ENCODE results near the gene PLEKHM3.
"Not testable (repeated sequence)": the region's sequence is repeated elsewhere in the genome, so short reads cannot be mapped to it uniquely, and the experiment has no call there.

The PLEKHM3 gene

GRCh38 chr2:207823865-207824264 is 201.5 kb downstream of the PLEKHM3 start:
- no peak for DNase-seq (ENCODE audit: low read depth)

DNA sequence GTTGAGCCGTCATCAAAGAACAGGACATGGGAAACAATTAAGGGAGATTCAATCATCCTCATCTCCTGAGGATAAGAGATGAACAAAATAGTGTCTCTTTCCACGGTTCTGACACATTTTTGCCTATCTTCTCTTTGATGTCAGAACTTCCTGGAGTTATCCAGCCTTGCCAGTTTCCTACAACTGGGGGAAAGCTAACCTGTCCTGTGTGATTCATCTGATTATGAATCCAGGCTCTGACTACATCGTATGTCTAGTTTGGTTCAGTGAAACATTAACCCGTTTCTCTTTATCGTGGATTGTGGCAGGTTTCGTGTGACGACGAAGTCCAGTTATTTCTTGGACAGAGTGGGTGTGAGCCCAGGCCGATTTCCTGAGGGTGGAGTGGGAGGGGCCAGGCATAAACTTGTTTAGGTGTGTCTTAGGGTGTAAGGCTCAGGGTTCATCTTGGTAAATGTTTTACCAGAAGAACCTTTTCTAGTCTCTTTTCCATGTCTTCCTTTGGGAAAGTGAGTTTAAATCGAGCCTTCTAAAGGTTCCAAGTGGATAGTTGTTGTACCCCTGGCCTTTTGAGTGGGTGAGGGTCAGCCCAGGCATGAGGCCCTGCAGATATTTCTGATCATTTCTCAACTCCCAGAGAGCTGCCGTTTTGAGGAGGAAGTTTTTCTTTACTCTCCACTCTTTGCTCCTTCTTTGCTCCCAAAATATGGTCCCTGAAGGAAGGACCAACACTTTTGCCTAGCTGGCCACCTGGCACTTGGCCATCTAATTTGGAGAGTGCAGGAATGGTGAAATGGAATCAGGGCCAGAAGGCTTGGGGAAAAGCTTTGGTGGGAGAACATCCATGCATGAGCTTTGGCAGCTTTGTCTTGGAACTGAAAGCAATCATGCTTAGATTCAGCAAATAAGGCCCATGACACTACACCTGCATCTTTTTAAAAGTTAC is 205.2 kb downstream of the PLEKHM3 start:
- no peak for DNase-seq (ENCODE audit: low read depth)

- no peak for DNase-seq (ENCODE audit: low read depth)
Measured at GRCh38 chr2:207819021-207819797, 206.1 kb downstream of the PLEKHM3 start.

DNA sequence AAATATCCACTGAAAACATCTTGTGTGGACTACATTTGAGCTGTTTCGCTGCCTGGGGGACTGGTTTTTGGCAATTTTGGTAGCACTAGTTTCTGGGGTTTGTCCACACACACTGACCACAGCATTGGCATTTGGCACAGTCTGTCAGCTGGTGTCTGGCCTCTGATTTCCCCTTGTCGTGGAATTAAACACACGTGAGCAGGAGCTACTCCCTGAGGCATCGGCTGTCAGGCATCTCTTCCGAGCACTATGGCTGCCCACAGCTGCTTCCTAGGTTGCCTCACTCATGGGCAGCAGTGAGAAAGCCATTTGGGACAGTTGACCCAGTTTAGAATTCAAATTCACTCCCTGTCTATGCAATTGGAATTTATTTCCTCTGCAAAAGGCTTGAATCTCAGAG is 208.8 kb downstream of the PLEKHM3 start:
- no peak for DNase-seq (ENCODE audit: low read depth)

DNA sequence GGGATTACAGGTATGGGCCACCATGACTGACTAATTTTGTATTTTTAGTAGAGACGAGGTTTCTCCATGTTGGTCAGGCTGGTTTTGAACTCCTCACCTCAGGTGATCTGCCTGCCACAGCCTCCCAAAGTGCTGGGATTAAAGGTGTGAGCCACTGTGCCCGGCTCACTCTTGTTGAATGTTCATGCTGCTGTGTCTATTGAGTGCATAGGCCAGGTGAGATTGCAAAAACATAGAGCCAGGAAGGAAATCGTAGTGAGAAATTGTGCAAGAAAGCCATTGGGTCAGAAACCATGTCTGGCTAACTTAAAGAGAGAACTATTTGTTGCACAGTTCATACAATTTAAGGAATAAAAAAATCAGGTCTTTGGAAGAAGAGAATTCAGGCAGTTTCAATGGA is 210.1 kb downstream of the PLEKHM3 start:
- DNase-seq (ENCODE audit: low read depth), result no peak

DNA sequence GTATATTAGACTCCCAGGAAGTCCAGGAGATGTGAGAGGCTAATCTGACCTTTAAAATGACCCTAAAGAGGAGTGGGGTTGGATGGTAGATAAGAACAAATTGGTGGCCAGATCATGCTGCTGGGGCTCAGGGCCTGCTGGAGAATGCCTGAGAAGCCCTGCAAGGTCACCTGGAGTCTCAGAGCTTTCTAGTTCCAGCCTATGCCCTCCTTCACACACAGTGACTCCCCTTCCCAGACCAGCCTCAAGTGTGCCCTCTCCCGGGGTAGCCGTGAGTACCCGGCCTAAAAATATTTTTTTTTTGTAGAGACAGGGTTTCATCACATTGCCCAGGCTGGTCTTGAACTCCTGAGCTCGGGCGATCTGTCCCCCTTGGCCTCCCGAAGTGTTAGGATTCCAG is 211.4 kb downstream of the PLEKHM3 start:
- no peak for DNase-seq (ENCODE audit: low read depth)

- DNase-seq (ENCODE audit: low read depth), result no peak
Measured at GRCh38 chr2:207813221-207813916, 212.0 kb downstream of the PLEKHM3 start.

DNA sequence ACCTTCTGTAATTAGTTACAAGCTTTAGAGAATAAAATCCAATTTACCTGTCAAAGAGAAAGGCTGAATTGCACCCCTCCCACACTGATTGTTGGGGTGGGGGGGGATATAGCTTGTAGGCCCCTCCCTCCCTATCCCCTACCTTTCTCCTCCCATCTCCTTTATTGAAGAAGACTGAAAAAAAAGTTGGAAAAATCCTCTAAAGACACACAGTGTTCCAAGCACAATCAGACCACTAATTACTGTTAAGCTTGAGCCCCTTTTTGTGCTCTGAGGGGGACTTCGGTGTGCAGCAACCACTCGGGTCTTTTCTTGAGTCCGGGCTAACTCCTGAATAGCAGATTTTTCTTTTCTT is 212.6 kb downstream of the PLEKHM3 start:
- DNase-seq (ENCODE audit: low read depth), result no peak

GRCh38 chr2:207812058-207812725 is 213.1 kb downstream of the PLEKHM3 start:
- no peak for DNase-seq (ENCODE audit: low read depth)

DNA sequence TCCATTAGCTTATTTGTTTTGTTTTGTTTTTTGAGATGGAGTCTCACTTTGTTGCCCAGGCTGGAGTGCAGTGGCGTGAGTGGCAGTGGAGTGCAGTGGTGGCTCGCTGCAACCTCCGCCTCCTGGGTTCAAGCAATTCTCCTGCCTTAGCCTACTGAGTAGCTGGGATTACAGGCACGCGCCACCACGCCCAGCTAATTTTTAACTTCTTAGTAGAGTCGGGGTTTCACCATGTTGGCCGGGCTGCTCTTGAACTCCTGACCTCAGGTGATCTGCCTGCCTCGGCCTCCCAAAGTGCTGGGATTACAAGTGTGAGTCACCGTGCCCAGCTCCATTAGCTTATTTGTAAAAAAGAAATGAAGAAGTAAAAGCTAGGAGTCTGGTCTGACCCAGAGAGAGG is 213.7 kb downstream of the PLEKHM3 start:
- DNase-seq (ENCODE audit: low read depth), result not testable (repeated sequence)

DNA sequence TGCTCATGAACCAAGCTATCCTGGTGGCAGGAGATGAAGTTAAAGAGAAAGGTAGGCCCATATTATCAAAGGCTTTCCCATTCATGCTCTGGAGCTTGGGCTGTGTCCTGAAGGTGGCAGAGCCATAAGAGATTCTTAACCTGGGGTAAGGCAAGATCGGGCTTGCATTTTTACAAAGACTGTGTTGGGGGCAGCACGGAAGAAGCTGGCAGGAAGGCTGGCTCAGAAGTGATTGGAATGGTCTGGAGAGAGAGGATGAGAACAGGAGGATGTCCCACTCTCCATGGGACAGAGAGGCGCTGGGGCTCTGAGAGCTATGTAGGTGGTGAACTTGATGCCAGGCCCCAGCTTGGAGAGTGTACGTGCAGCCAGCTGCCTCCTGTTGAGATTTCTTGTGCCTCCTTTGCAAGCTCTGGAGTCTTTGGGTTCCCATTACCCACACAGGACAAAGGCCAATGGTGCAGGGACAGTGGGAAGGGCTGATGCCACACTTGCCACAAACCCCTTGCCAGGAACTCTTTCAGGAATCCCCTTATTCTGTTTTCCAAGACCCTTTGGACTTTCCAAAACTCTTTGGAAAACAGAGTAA is 215.0 kb downstream of the PLEKHM3 start:
- DNase-seq (ENCODE audit: low read depth), result no peak

DNA sequence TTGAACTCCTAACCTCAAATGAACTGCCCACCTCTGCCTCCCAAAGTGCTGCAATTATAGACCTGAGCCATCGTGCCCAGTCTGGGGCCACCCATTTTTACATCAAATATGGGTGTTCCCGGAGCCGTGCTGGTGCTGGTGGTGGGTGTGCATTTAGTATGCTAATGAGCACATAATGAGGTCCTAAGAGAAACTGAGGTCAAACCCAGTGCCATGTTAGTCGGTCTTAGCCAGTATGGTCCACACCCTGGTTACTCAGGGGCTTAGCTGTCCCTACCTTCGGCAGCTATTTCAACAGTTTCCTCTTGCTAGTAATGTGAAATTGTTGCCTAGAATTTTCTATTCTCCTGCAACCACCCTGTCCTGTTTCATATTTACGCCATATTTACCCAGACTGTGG is 217.2 kb downstream of the PLEKHM3 start:
- no peak for DNase-seq (ENCODE audit: low read depth)

DNA sequence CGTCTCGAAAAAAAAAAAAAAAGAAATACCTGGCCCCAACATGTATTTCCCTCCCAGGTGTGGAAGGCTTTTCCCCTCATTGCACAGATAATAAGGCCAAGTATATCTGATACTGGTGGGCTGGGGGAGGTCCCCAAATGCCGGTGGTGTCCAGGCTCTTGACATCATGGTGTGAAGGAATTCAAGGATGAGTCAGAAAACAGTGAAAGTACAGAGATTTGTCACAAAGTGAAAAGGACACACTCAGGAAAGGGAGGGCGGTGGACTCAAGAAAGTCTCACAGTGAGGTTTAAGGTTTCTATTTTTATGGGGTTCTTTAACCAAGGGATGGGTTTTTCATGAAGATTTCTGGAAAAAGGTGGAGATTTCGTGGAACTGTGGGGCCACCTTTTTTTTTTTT is 217.8 kb downstream of the PLEKHM3 start:
- DNase-seq (ENCODE audit: low read depth), result peak; percentile 13

- DNase-seq (ENCODE audit: low read depth), result peak; percentile 45
Measured at GRCh38 chr2:207805566-207806226, 219.6 kb downstream of the PLEKHM3 start.

GRCh38 chr2:207802650-207803049 is 222.7 kb downstream of the PLEKHM3 start:
- no peak for DNase-seq (ENCODE audit: low read depth)

DNA sequence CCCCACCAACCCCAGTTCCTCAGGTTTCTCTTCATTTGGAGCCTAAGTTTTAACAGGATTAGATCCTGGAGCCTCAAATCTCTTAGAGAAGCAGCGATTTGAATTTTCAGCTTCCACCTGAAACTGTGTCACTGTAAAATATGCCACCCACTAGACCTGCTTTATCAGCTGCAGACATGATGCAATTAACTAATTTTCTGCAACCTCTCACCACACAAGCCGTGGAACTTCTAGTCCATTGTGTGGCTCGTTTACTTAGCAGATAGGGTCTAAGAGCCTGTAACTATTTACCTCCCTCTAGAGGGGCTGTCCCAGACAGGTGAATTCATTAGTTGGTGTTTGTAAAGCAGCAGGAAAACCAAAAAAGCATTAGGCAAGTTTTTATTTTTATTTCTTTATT is 224.1 kb downstream of the PLEKHM3 start:
- no peak for DNase-seq (ENCODE audit: low read depth)

- DNase-seq (ENCODE audit: low read depth), result no peak
Measured at GRCh38 chr2:207796585-207797350, 228.6 kb downstream of the PLEKHM3 start.

- DNase-seq (ENCODE audit: low read depth), result peak; percentile 82
Measured at GRCh38 chr2:207792244-207792785, 233.0 kb downstream of the PLEKHM3 start.

DNA sequence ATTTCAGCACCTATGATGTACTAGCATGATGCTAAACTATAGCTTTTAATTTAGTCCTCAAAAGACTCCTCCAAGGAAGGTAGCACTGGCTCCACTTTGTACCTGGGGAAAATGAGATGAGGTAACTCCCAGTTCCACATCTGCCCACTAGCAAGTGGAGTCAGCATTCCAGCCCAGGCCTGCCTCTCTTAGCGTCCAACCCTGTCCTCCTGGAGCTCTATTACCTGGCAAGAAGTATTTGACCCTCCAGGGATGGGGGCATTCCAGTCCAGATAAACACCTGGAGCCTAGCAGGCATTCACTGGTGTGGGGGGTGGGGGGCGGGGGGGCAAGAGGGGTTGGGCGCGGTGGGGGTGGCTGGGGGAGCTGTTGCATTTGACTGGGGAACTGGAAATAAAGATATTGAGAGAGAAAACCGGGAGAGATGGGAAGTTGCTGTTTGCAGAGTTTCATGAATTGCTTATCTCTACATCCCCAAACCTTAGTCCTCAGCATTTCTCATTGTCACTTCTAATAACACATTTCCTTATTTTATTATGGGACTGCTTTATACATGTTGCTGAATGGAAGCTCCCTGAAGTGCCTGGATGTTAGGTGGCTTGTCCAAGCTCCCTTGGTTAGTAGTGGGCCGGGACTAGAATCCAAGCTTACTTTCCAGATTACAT is 233.6 kb downstream of the PLEKHM3 start:
- no peak for DNase-seq (ENCODE audit: low read depth)
